GM18508 (cell line): ENCODE data around the gene FBXL20.
"Not testable (repeated sequence)": the region's sequence is repeated elsewhere in the genome, so short reads cannot be mapped to it uniquely, and the experiment has no call there.

ENCODE experiments used
- ATAC-seq: cut with Tn5 transposase; IDR thresholded peaks from one replicate; pipeline ENCODE4 v1.9.1; 2021; ENCODE audit warnings: moderate number of reproducible peaks; ENCODE audit not compliant: insufficient read depth, unreplicated experiment

Gene FBXL20

DNA sequence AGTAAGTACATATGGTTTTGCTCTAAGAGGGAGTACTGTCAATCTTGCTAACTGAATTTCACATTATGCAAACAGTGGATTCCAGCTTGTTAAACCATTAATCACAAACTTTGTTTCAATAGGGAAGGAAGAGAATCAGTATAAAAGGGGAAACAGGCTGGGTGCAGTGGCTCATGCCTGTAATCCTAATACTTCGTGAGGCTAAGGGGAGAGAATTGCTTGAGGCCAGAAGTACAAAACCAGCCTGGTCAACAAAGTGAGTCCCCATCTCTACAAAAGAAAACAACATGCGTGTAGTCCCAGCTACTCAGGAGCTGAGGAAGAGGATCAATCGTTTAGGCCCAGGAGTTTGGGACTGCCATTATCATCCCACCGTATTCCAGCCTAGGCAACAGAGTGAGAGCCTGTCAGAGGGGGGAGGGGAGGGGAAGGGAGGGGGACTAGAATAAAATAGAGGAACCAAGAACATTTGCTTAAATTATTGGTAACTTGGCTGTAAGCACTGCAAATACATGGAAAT is 65.7 kb downstream of the FBXL20 start:
- ATAC-seq, result no peak

GRCh38 chr17:39334008-39334744 is 67.2 kb downstream of the FBXL20 start:
- ATAC-seq, result not testable (repeated sequence)

- ATAC-seq, result no peak
Measured at GRCh38 chr17:39332092-39332491, 69.3 kb downstream of the FBXL20 start.

DNA sequence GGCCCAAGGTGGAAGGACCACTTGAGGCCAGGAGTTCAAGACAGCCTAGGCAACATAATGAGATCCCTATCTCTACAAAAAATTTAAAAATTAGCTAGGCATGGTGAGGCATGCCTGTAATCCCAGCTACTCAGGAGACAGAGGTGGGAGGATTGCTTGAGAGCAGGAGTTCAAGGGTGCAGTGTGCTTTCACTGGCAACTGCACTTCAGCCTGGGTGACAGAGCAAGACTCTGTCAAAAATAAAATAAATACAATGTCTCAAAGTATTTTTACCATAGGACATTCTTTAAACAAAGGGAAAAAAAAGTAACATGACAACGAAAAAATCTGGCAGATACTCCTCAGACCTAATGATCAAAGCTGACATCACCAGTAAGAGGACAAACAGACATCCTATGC is 72.6 kb downstream of the FBXL20 start:
- no peak for ATAC-seq

DNA sequence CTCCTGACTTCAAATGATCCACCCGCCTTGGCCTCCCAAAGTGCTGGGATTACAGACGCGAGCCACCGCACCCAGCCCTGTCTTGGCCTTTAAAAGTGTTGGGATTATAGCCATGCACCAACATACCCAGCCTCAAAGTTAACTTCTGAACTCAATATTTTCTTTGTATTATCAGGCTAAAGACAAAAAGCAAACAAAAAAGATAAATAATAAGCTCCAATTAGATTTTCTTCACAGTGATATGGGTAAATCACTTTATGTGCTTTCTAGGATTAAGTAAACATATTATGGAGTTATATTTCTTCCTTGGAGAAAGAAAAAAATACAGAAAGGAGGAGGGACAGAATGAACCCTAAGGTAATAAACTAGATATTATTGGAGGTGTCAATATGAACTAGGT is 74.3 kb downstream of the FBXL20 start:
- no peak for ATAC-seq

GRCh38 chr17:39325528-39326240 is 75.7 kb downstream of the FBXL20 start:
- no peak for ATAC-seq

DNA sequence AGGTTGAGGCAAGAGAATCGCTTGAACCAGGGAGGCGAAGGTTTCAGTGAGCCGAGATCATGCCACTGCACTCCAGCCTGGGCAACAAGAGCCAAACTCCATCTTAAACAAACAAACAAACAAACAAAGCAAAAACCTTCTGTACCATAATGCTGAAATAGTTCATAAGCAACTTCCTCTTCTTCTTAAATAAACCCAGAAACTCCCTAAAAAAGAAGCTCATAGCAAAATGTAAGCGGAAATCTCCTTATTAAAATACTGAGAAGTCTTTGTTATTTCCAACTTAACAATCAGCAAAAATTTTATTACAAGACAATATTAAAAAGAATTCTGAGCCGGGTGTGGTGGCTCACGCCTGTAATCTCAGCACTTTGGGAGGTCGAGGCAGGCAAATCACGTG is 82.8 kb downstream of the FBXL20 start:
- no peak for ATAC-seq

DNA sequence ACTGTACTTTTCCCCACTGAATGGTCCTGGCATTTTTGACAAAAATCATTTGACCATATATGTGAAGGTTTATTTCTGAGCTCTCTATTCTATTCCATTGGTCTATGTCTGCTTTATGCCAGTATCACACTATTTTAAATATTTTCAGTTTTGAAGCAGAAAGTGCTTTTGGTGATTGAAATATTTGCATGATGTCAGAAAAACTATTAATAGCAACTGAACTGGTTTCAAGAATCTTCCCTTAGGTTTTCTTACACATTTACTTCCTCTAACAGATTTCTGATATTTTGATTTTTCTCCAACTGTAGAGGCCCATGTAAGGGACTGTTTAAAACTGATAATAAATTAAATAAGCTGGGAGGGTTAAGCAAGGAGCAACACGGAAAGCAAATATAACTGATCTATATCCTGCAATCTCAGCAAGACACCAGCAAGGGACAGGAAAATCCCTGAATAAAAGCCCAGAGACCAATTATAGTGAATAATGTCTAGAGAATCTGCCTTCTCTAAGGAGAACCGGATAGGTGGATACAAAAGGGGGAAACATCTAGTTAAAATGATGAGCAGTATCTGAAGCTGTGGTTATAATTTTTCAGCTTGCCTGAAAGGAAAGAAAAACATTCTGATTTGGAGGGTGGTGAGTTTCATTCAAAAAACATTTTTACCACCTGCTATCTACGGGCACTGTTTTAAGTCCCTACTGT is 94.8 kb downstream of the FBXL20 start:
- ATAC-seq, result no peak

DNA sequence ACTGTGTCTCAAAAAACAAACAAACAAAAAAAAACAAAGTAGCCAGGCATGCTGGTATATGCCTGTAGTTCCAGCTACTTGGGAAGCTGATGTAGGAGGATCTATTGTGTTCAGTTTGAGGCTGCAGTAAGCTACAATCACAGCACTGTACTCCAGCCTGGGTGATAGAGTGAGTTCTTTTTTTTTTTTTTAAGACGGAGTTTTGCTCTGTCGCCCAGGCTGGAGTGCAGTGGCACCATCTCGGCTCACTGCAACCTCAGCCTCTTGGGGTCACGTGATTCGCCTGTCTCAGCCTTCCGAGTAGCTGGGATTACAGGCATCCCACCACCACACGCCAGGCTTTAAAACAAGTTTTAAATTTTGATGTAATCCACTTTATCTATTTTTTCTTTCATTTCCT is 95.4 kb downstream of the FBXL20 start:
- no peak for ATAC-seq

- ATAC-seq, result no peak
Measured at GRCh38 chr17:39304188-39304587, 97.2 kb downstream of the FBXL20 start.

- no peak for ATAC-seq
Measured at GRCh38 chr17:39294060-39294459, 107.4 kb downstream of the FBXL20 start.

GRCh38 chr17:39292546-39292945 is 108.9 kb downstream of the FBXL20 start:
- ATAC-seq, result not testable (repeated sequence)

DNA sequence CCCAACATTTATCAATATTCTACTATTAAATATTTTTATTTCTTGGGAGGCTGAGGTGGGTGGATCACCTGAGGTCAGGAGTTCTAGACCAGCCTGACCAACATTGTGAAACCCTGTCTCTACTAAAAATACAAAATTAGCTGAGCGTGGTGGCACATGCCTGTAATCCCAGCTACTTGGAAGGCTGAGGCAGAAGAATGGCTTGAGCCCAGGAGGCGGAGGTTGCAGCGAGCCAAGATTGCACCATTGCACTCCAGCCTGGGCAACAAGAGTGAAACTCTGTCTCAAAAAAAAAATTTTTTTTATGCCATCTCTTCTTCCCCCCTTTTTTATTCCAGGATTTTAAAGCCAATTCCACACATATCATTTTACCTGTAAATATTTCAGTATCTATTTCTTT is 114.9 kb downstream of the FBXL20 start:
- not testable (repeated sequence) for ATAC-seq

- ATAC-seq, result no peak
Measured at GRCh38 chr17:39284685-39285084, 116.7 kb downstream of the FBXL20 start.

GRCh38 chr17:39283896-39284295 is 117.5 kb downstream of the FBXL20 start:
- ATAC-seq, result no peak

DNA sequence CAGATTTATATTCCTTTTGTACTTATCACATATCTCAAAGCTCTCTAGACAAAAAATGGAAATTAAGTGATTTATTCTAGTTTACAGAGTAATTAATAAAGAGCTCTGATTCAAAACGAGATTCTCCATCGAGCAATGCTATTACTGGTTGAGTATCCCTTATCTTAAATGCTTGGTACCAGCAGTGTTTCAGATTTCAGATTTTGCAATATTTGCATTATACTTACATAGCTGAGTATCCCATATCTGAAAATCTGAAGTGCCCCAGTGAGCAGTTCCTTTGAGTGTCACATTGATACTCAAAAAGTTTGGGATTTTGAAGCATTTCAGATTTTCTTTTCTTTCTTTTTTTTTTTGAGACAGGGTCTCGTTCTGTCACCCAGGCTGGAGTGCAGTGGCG is 118.3 kb downstream of the FBXL20 start:
- ATAC-seq, result no peak

DNA sequence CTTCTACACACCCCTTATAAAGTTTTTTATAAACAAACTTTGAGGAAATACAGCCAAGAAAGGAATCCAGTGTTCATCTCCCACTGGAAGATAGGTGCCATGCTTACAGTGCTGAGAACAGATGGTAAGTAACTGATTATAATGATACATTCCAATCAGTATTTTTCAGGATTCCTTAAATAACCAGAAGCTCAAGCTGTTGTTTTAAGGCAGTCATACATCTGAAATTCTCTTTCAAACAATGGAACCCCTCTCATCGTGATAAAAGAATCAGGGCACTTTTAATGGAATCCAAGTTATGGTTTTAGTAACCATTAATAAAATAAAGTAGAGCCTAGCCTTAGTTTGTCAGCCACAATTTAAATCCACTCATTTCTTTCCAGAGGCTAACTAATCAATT is 119.6 kb downstream of the FBXL20 start:
- ATAC-seq, result no peak

DNA sequence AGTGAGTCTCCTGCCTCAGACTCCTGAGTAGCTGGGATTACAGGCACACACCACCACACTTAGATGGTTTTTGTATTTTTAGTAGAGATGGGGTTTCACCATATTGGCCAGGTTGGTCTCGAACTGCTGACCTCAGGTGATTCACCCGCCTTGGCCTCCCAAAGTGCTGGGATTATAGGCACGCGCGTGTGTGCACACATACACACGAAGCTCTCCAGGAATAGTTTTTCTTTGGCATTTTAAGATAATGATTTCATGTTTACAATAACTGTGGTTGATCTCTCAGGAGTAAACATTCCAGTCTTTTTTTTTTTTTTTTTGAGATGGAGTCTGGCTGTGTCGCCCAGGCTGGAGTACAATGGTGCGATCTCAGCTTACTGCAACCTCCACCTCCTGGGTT is 123.2 kb downstream of the FBXL20 start:
- ATAC-seq, result not testable (repeated sequence)

GRCh38 chr17:39277110-39277509 is 124.3 kb downstream of the FBXL20 start:
- no peak for ATAC-seq

DNA sequence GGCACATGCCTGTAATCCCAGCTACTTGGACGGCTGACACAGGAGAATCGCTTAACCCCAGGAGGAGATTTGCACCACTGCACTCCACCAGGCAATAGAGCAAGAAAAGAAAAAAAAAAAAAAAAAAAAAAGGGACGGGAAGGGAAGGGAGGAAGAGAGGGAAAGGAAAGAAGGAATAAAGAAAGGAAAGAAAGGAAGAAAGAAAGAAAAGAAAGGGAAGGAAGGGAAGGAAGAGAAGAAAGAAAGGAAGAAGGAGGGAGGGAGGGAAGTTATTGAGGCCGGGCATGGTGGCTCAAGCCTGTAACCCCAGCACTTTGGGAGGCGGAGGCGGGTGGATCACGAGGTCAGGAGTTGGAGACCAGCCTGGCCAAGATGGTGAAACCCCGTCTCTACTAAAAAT is 125.3 kb downstream of the FBXL20 start:
- ATAC-seq, result no peak

DNA sequence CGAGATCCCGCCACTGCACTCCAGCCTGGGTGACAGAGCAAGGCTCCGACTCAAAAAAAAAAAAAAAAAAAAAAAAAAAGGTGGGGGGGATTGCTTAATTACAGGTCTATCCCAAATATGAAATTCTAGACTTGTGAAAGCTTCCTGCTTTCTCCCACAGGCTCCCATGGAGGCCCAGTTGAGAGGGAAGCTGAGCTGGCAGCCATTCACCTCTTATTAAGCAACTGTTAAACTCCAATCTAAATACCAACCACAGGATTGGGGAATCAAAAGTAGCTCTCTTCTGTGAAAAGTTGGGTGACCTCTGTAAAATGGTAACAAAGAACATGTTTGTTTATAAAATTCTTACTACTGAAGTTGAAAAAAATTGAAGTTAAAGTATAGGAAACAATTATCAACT is 129.9 kb downstream of the FBXL20 start:
- ATAC-seq, result no peak
